ENCODE results near the gene ZSWIM6.

ZSWIM6 gene

GRCh38 chr5:61333321-61333953 is 1.4 kb downstream of the ZSWIM6 start:
- DNase-seq = peak; percentile 84

- DNase-seq = no peak
These were observed 2.2 kb downstream of the ZSWIM6 start for GRCh38 chr5:61333954-61334867.

GRCh38 chr5:61334868-61335615 is 3.0 kb downstream of the ZSWIM6 start:
- peak; percentile 13 for DNase-seq

- peak; percentile 10 for DNase-seq
These were observed 7.7 kb downstream of the ZSWIM6 start for GRCh38 chr5:61339764-61340163.

- DNase-seq = no peak
These were observed 8.8 kb downstream of the ZSWIM6 start for GRCh38 chr5:61340775-61341361.

- peak; percentile 80 for DNase-seq
These were observed 10.0 kb downstream of the ZSWIM6 start for GRCh38 chr5:61342071-61342501.

- DNase-seq = peak; percentile 18
These were observed 12.3 kb downstream of the ZSWIM6 start for GRCh38 chr5:61344187-61344944.

GRCh38 chr5:61346511-61346910 is 14.5 kb downstream of the ZSWIM6 start:
- no peak for DNase-seq

GRCh38 chr5:61347080-61347479 is 15.0 kb downstream of the ZSWIM6 start:
- DNase-seq = peak; percentile 79

GRCh38 chr5:61348447-61348846 is 16.4 kb downstream of the ZSWIM6 start:
- peak; percentile 48 for DNase-seq

GRCh38 chr5:61349935-61350334 is 17.9 kb downstream of the ZSWIM6 start:
- no peak for DNase-seq

GRCh38 chr5:61350535-61350934 is 18.5 kb downstream of the ZSWIM6 start:
- no peak for DNase-seq

- no peak for DNase-seq
These were observed 19.7 kb downstream of the ZSWIM6 start for GRCh38 chr5:61351733-61352132.

GRCh38 chr5:61352180-61352579 is 20.1 kb downstream of the ZSWIM6 start:
- DNase-seq = no peak

- DNase-seq = no peak
These were observed 20.6 kb downstream of the ZSWIM6 start for GRCh38 chr5:61352612-61353156.

GRCh38 chr5:61353293-61353692 is 21.2 kb downstream of the ZSWIM6 start:
- DNase-seq = no peak

- no peak for DNase-seq
These were observed 22.1 kb downstream of the ZSWIM6 start for GRCh38 chr5:61354199-61354598.

- peak; percentile 29 for DNase-seq
These were observed 25.7 kb downstream of the ZSWIM6 start for GRCh38 chr5:61357745-61358144.

GRCh38 chr5:61362796-61363368 is 30.8 kb downstream of the ZSWIM6 start:
- DNase-seq = no peak

- DNase-seq = no peak
These were observed 31.5 kb downstream of the ZSWIM6 start for GRCh38 chr5:61363401-61364114.

Data from suppressor macrophage treated with lipopolysaccharide for 4 hours (primary cell).